RWPE2 (cell line): ENCODE data around the gene TUBA1B.

Experiments used
- ATAC-seq: fragments of 200-7000 bp; cut with Tn5 transposase; 3 replicates; pipeline ENCODE4 v1.9.1; 2021; ENCODE audit warnings: low read depth
- DNase-seq: peaks from one replicate; pipeline ENCODE4 v3.0.0-alpha.2; 2020; ENCODE audit warnings: low spot score
- H3K27ac ChIP-seq: fragments of 450-650 bp; 2 replicates; pipeline ENCODE4 v1.5.1; 2017; ENCODE audit warnings: mild to moderate bottlenecking; ENCODE audit not compliant: poor library complexity, severe bottlenecking
- H3K27me3 ChIP-seq: fragments of 250-450 bp; sonication (Bioruptor Pico); 2 replicates; pipeline ENCODE4 v1.5.1; 2021; ENCODE audit warnings: mild to moderate bottlenecking, moderate library complexity; ENCODE audit not compliant: insufficient read depth, poor library complexity, severe bottlenecking
- H3K36me3 ChIP-seq: fragments of 250-450 bp; sonication (Bioruptor Pico); 2 replicates; pipeline ENCODE4 v1.5.1; 2020; ENCODE audit warnings: low read depth, mild to moderate bottlenecking, moderate library complexity
- H3K4me1 ChIP-seq: fragments of 250-450 bp; sonication (Bioruptor Pico); 2 replicates; pipeline ENCODE4 v1.5.1; 2021; ENCODE audit warnings: mild to moderate bottlenecking, moderate library complexity; ENCODE audit not compliant: insufficient read depth, poor library complexity, severe bottlenecking
- H3K4me3 ChIP-seq: fragments of 250-450 bp; sonication (Bioruptor Pico); 2 replicates; pipeline ENCODE4 v1.5.1; 2021; ENCODE audit warnings: mild to moderate bottlenecking, moderate library complexity; ENCODE audit not compliant: severe bottlenecking
- H3K9me3 ChIP-seq: fragments of 250-450 bp; sonication (Bioruptor Pico); 2 replicates; pipeline ENCODE4 v1.5.1; 2021; ENCODE audit warnings: mild to moderate bottlenecking, moderate library complexity; ENCODE audit not compliant: severe bottlenecking
- TF ChIP-seq, protein P1 (sequence below): fragments of 450-650 bp; IDR thresholded peaks from one replicate; pipeline ENCODE4 v1.5.1; 2017; ENCODE audit warnings: mild to moderate bottlenecking, moderate library complexity; ENCODE audit not compliant: poor library complexity, severe bottlenecking

The TUBA1B gene

DNA sequence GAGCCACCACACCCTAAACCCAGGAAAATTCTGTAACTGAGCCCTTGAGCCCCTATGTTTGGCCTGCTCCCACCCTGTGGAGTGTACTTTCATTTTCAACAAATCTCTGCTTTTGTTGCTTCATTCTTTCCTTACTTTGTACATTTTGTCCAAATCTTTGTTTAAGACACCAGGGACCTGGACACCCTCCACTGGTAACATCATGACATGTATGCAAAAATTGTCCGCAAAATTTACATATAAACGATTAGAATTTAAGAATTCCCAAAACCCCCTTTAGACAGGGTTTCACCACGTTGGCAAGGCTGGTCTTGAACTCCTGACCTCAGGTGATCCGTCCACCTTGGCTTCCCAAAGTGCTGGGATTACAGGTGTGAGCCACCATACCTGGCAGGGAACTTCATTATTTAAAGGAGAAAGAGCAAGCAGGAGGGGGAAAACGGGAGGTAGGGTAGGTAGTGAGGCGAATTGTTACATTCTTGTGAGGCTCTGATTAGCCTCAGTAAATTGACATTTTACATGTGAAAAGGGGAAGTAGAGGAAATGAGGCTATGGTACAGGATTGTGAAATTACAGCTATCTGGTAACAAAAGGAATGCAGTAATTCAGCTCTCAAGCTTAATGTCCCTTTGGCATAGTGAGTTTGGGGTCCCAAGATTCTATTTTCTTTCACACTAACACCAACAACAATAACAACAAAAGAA, 30.0 kb upstream of the TUBA1B start:
- H3K27me3 ChIP-seq: no peaks in the 10 kb centered on the region
- H3K9me3 ChIP-seq: no peaks in the 10 kb centered on the region
- no peak overlapping the region for H3K27ac ChIP-seq
- ATAC-seq: no peak
- H3K36me3 ChIP-seq: no peaks in the 10 kb centered on the region
- no peak overlapping the region for H3K4me3 ChIP-seq
- DNase-seq: no peak
- H3K4me1 ChIP-seq: no peaks in the 10 kb centered on the region
- TF ChIP-seq, protein P1, sequence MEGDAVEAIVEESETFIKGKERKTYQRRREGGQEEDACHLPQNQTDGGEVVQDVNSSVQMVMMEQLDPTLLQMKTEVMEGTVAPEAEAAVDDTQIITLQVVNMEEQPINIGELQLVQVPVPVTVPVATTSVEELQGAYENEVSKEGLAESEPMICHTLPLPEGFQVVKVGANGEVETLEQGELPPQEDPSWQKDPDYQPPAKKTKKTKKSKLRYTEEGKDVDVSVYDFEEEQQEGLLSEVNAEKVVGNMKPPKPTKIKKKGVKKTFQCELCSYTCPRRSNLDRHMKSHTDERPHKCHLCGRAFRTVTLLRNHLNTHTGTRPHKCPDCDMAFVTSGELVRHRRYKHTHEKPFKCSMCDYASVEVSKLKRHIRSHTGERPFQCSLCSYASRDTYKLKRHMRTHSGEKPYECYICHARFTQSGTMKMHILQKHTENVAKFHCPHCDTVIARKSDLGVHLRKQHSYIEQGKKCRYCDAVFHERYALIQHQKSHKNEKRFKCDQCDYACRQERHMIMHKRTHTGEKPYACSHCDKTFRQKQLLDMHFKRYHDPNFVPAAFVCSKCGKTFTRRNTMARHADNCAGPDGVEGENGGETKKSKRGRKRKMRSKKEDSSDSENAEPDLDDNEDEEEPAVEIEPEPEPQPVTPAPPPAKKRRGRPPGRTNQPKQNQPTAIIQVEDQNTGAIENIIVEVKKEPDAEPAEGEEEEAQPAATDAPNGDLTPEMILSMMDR: no peak

GRCh38 chr12:49160399-49160798, 29.2 kb upstream of the TUBA1B start:
- Histone ChIP-seq H3K4me3 (no peak overlapping the region), H3K27me3 (no peaks in the 10 kb centered on the region), H3K36me3 (no peaks in the 10 kb centered on the region), H3K9me3 (no peaks in the 10 kb centered on the region), H3K4me1 (no peaks in the 10 kb centered on the region), H3K27ac (no peak overlapping the region)
- no peak for ATAC-seq
- TF ChIP-seq, protein P1: no peak
- DNase-seq: no peak

GRCh38 chr12:49154221-49154620, 23.0 kb upstream of the TUBA1B start:
- no peak overlapping the region for H3K27ac ChIP-seq
- no peak for ATAC-seq
- no peaks in the 10 kb centered on the region for H3K4me1 ChIP-seq
- H3K9me3 ChIP-seq: no peaks in the 10 kb centered on the region
- H3K27me3 ChIP-seq: no peaks in the 10 kb centered on the region
- TF ChIP-seq, protein P1: no peak
- no peak overlapping the region for H3K4me3 ChIP-seq
- H3K36me3 ChIP-seq: no peaks in the 10 kb centered on the region
- no peak for DNase-seq

DNA sequence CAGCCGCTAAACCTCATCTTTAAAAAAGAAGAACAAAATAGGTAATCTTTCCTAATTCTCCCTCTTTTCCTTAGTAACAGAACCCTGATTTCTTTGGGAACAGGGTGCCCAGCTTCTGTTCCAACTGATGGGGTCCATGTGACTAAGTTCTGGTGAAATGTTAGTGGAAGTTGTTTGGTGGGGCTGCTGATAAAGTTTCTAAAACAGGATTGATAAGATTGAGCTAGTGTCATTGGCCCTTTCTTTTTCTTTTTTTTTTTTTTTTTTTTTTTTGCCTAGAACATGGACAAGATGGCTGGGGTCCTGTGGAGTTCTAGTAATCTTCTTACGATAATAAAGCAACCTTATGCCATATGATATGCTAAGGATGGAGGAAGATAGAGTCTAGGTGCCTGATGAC, 16.2 kb upstream of the TUBA1B start:
- no peaks in the 10 kb centered on the region for H3K4me1 ChIP-seq
- ATAC-seq (no peak), DNase-seq (no peak)
- H3K9me3 ChIP-seq: no peaks in the 10 kb centered on the region
- H3K27me3 ChIP-seq: no peaks in the 10 kb centered on the region
- H3K4me3 ChIP-seq: no peak overlapping the region
- no peaks in the 10 kb centered on the region for H3K36me3 ChIP-seq
- H3K27ac ChIP-seq: no peak overlapping the region
- TF ChIP-seq, protein P1: no peak

- no peaks in the 10 kb centered on the region for H3K36me3 ChIP-seq
- TF ChIP-seq, protein P1: no peak
- H3K4me1 ChIP-seq: no peaks in the 10 kb centered on the region
- no peaks in the 10 kb centered on the region for H3K27me3 ChIP-seq
- H3K9me3 ChIP-seq: no peaks in the 10 kb centered on the region
- DNase-seq (no peak), ATAC-seq (no peak)
- no peak overlapping the region for H3K4me3 ChIP-seq
- no peak overlapping the region for H3K27ac ChIP-seq
These were observed 15.2 kb upstream of the TUBA1B start for GRCh38 chr12:49146406-49146805.
